Mesothelial cell of epicardium (in vitro differentiated cells): ENCODE data around the gene GNG8. TPM values are rescaled to one million over a fixed set of nuclear protein-coding genes. Genes with fewer than 3 reads are reported as not detected.

Experiments used
- DNase-seq, 2 experiments: peaks; one replicate each; pipeline ENCODE4 v3.0.0; 2021; ENCODE audit warnings: low spot score in 2 of 2; ENCODE audit not compliant: unreplicated experiment in 2 of 2
- H3K27ac Mint-ChIP-seq: 2 replicates; pipeline ENCODE4 v1.8.0; 2021; ENCODE audit warnings: mixed read lengths
- H3K27me3 Mint-ChIP-seq: 2 replicates; pipeline ENCODE4 v1.8.0; 2021; ENCODE audit warnings: low read depth, mixed read lengths
- H3K36me3 Mint-ChIP-seq: 2 replicates; pipeline ENCODE4 v1.8.0; 2021; ENCODE audit warnings: mixed read lengths
- H3K4me1 Mint-ChIP-seq: 2 replicates; pipeline ENCODE4 v1.8.0; 2021; ENCODE audit warnings: mixed read lengths
- H3K4me3 Mint-ChIP-seq: 2 replicates; pipeline ENCODE4 v1.8.0; 2021; ENCODE audit warnings: mild to moderate bottlenecking, moderate library complexity, mixed read lengths
- H3K9me3 Mint-ChIP-seq: 2 replicates; pipeline ENCODE4 v1.8.0; 2021; ENCODE audit warnings: mixed read lengths
- CTCF ChIP-seq: fragments of 200-600 bp; sonication (generic); IDR thresholded peaks from one replicate; pipeline ENCODE4 v1.5.0; 2021; ENCODE audit warnings: antibody characterized with exemption; ENCODE audit not compliant: unreplicated experiment
- total RNA-seq: library from RNA; stranded (reverse); gene quantifications from 3 replicates; pipeline ENCODE4 v1.2.1, GENCODE V29; 2021

The GNG8 gene
- total RNA-seq, 1 donor from 2014 or later: 13.7 TPM

- no peak for DNase-seq
- H3K36me3 Mint-ChIP-seq: no peaks in the 10 kb centered on the region
- H3K27me3 Mint-ChIP-seq: peaks cover 8% of the 10 kb centered on the region
- H3K9me3 Mint-ChIP-seq: peaks cover 14% of the 10 kb centered on the region
- H3K4me1 Mint-ChIP-seq: no peaks in the 10 kb centered on the region
- H3K4me3 Mint-ChIP-seq: no peak overlapping the region
- no peak for TF ChIP-seq CTCF
- H3K27ac Mint-ChIP-seq: no peak overlapping the region
Observed at GRCh38 chr19:46585539-46585938, 50.5 kb downstream of the GNG8 start.

Other genes starting within 250 kb of the GNG8 start
- 50.3 to 51.7 TPM (median 50.7 TPM) in 3 replicates for gene CCDC8, start 222.6 kb downstream of the GNG8 start, total RNA-seq
- 0.49 to 0.79 TPM (median 0.73 TPM) in 3 replicates for gene PNMA8C, start 207.3 kb downstream of the GNG8 start, total RNA-seq
- 25.8 to 27.4 TPM (median 25.9 TPM) in 3 replicates for gene PNMA8A, start 164.6 kb downstream of the GNG8 start, total RNA-seq
- gene PNMA8B, start 140.3 kb downstream of the GNG8 start, total RNA-seq: 3.0 to 3.2 TPM (median 3.1 TPM) in 3 replicates
- gene CALM3, start 34.9 kb downstream of the GNG8 start, total RNA-seq: 231 to 233 TPM (median 231 TPM) in 3 replicates
- gene PTGIR, start 11.1 kb downstream of the GNG8 start, total RNA-seq: 5.0 to 6.2 TPM (median 5.9 TPM) in 3 replicates
- gene DACT3, start 25.0 kb upstream of the GNG8 start, total RNA-seq: 48.4 to 50.4 TPM (median 48.8 TPM) in 3 replicates
- 73.7 to 75.9 TPM (median 74.7 TPM) in 3 replicates for gene PRKD2, start 80.9 kb upstream of the GNG8 start, total RNA-seq
- 34.3 to 40.6 TPM (median 37.0 TPM) in 3 replicates for gene FKRP, start 109.9 kb upstream of the GNG8 start, total RNA-seq
- 122 to 126 TPM (median 124 TPM) in 3 replicates for gene STRN4, start 110.2 kb upstream of the GNG8 start, total RNA-seq
- 45.3 to 49.3 TPM (median 48.4 TPM) in 3 replicates for gene SLC1A5, start 152.4 kb upstream of the GNG8 start, total RNA-seq
- 97.5 to 109 TPM (median 107 TPM) in 3 replicates for gene AP2S1, start 214.6 kb upstream of the GNG8 start, total RNA-seq
- gene ARHGAP35, start 224.8 kb upstream of the GNG8 start, total RNA-seq: 74.9 to 77.9 TPM (median 77.4 TPM) in 3 replicates